Measurements from ENCODE around the gene KCNT2. TPM values are rescaled to one million over a fixed set of nuclear protein-coding genes. Genes with fewer than 3 reads are reported as not detected.

KCNT2 gene
- total and polyA plus RNA-seq, 10 of the 15 experiments (the other 5 are each of a cell fraction or from before 2014, with no cell fraction given) = not detected

GRCh38 chr1:196449460-196449859, 158.8 kb downstream of the KCNT2 start:
- H3K4me2 ChIP-seq (ENCODE audit: control insufficient read depth, insufficient read depth) = no peak overlapping the region
- TF ChIP-seq NFYA (IDR thresholded peaks at IDR 0.05; ENCODE audit: borderline replicate concordance, low read depth, low read length) (no peak), MYB (IDR thresholded peaks at IDR 0.05; ENCODE audit: borderline replicate concordance, low read depth, low read length) (no peak), FOXK2 (IDR thresholded peaks at IDR 0.05) (no peak), GATAD2B (conservative IDR thresholded peaks at IDR 0.05; ENCODE audit: low read depth) (no peak), SMAD1 (IDR thresholded peaks at IDR 0.05; ENCODE audit: low read depth, partially characterized antibody) (no peak), CBX3 (IDR thresholded peaks at IDR 0.05; ENCODE audit: borderline replicate concordance, low read depth) (no peak), CTCF (IDR thresholded peaks at IDR 0.05 in 2 of 3, conservative IDR thresholded peaks at IDR 0.05 in 1 of 3; ENCODE audit: control insufficient read depth in 2 of 3, extremely low read depth in 1 of 3, insufficient read depth in 1 of 3, low read depth in 3 of 3, low read length in 3 of 3) (no peak), SREBF2 (IDR thresholded peaks at IDR 0.05; ENCODE audit: low read length) (no peak), PBX3 (IDR thresholded peaks at IDR 0.05; ENCODE audit: insufficient replicate concordance, low read depth, low read length) (no peak), E2F4 (IDR thresholded peaks at IDR 0.05; ENCODE audit: low read depth, low read length) (no peak), KDM1A (IDR thresholded peaks at IDR 0.05; ENCODE audit: borderline replicate concordance) (no peak), ZNF384 (IDR thresholded peaks at IDR 0.05; ENCODE audit: borderline replicate concordance, low read depth, low read length) (no peak), PRDM15 (CRISPR knock-in tag; IDR thresholded peaks at IDR 0.05) (no peak)
- H3K4me1 ChIP-seq (ENCODE audit: control insufficient read depth, insufficient read depth, low read length) = no peaks in the 10 kb centered on the region
- H3K79me2 ChIP-seq (ENCODE audit: control insufficient read depth, insufficient read depth, low read length) = no peaks in the 10 kb centered on the region
- intact Hi-C loops (cut with micrococcal nuclease; ENCODE audit: unreplicated experiment) (no loop called here), in situ Hi-C loops (cut with MboI) (no loop called here)
- ChIA-PET CTCF (no interaction called here), SMC1A (ENCODE audit: uncharacterized antibody, unreplicated experiment) (no interaction called here), POLR2A (no interaction called here), RAD21 (ENCODE audit: unreplicated experiment) (no interaction called here)
- H3K9ac ChIP-seq (ENCODE audit: control insufficient read depth, insufficient read depth, low read length) = no peak overlapping the region
- no peak overlapping the region for H2AFZ ChIP-seq (ENCODE audit: control insufficient read depth, low read depth, low read length)
- ATAC-seq (no peak), DNase-seq (ENCODE audit: low read depth, low spot score) (no peak), FAIRE-seq (no peak)
- no peak overlapping the region for H3K27ac ChIP-seq (ENCODE audit: control insufficient read depth, insufficient read depth)
- no peaks in the 10 kb centered on the region for H3K36me3 ChIP-seq (ENCODE audit: control insufficient read depth in 2 of 2, insufficient read depth in 2 of 2, low read length in 1 of 2)
- H3K9me3 ChIP-seq (replicated peaks; ENCODE audit: control insufficient read depth, insufficient read depth, low read length) = no peaks in the 10 kb centered on the region
- H4K20me1 ChIP-seq (ENCODE audit: control insufficient read depth, insufficient read depth) = no peaks in the 10 kb centered on the region
- no peaks in the 10 kb centered on the region; a peak in 1 of 4 replicates for H3K27me3 ChIP-seq (replicated peaks in 1 of 2; ENCODE audit: control insufficient read depth in 2 of 2, insufficient read depth in 2 of 2, low read length in 1 of 2)
- H3K4me3 ChIP-seq = no peak overlapping the region
- no TSS peak for BruUV-seq (replicated peaks)

Data from GM12878 (cell line).